HG03097 (cell line): ENCODE results near the gene PKD1L1.
"Not testable (repeated sequence)": the region's sequence is repeated elsewhere in the genome, so short reads cannot be mapped to it uniquely, and the experiment has no call there.

Experiments
- ATAC-seq: cut with Tn5 transposase; IDR thresholded peaks from one replicate; pipeline ENCODE4 v1.9.1; 2021; ENCODE audit not compliant: unreplicated experiment, low FRiP score

Gene PKD1L1

GRCh38 chr7:47965456-47965855 is 17.2 kb upstream of the PKD1L1 start:
- ATAC-seq = no peak

GRCh38 chr7:47962262-47962661 is 14.0 kb upstream of the PKD1L1 start:
- no peak for ATAC-seq

- no peak for ATAC-seq
Measured at GRCh38 chr7:47957156-47957555, 8.9 kb upstream of the PKD1L1 start.

- ATAC-seq = no peak
Measured at GRCh38 chr7:47956220-47956619, 8.0 kb upstream of the PKD1L1 start.

- ATAC-seq = no peak
Measured at GRCh38 chr7:47954231-47954911, 6.1 kb upstream of the PKD1L1 start.

GRCh38 chr7:47953822-47954221 is 5.6 kb upstream of the PKD1L1 start:
- no peak for ATAC-seq

- no peak for ATAC-seq
Measured at GRCh38 chr7:47952224-47952623, 4.0 kb upstream of the PKD1L1 start.

- no peak for ATAC-seq
Measured at GRCh38 chr7:47951374-47951773, 3.1 kb upstream of the PKD1L1 start.

GRCh38 chr7:47950714-47951113 is 2.4 kb upstream of the PKD1L1 start:
- ATAC-seq = no peak

GRCh38 chr7:47949703-47950102 is 1.4 kb upstream of the PKD1L1 start:
- no peak for ATAC-seq

- ATAC-seq = no peak
Measured at GRCh38 chr7:47947355-47947749, 914 bp downstream of the PKD1L1 start.

GRCh38 chr7:47946581-47947354 is 1.5 kb downstream of the PKD1L1 start:
- ATAC-seq = no peak

GRCh38 chr7:47945261-47946015 is 2.8 kb downstream of the PKD1L1 start:
- ATAC-seq = no peak

GRCh38 chr7:47944536-47945260 is 3.6 kb downstream of the PKD1L1 start:
- ATAC-seq = no peak

GRCh38 chr7:47943676-47944474 is 4.4 kb downstream of the PKD1L1 start:
- no peak for ATAC-seq

GRCh38 chr7:47942651-47943050 is 5.6 kb downstream of the PKD1L1 start:
- not testable (repeated sequence) for ATAC-seq

GRCh38 chr7:47942132-47942531 is 6.1 kb downstream of the PKD1L1 start:
- ATAC-seq = no peak

- ATAC-seq = no peak
Measured at GRCh38 chr7:47941136-47941844, 7.0 kb downstream of the PKD1L1 start.
